Adrenal gland (tissue), 5 donors: ENCODE data around the gene FNBP1.

Source experiments
- POLR2A ChIP-seq, 2 donors: fragments of 450-650 bp; IDR thresholded peaks; one replicate each; pipeline ENCODE4 v1.6.1; 2017; ENCODE audit warnings: antibody characterized with exemption in 2 of 2, mild to moderate bottlenecking in 2 of 2, moderate library complexity in 1 of 2
- TF ChIP-seq, protein P1 (sequence below), 6 experiments: fragments of 450-650 bp in 4 of 6; fragments of 200-600 bp in 2 of 6; sonication (generic) in 1 of 6; IDR thresholded peaks; 1 replicate in 5 of 6; 2 replicates in 1 of 6; pipeline versions ENCODE4 v1.5.1 to v1.8.0; 2016 to 2021; ENCODE audit warnings: antibody characterized with exemption in 6 of 6, mild to moderate bottlenecking in 2 of 6, moderate library complexity in 1 of 6
- donor health status: DM: no; HTN: no; CAD: no.

GRCh38 chr9:129932303-129933151 is 110.5 kb downstream of the FNBP1 start:
- TF ChIP-seq, protein P1, sequence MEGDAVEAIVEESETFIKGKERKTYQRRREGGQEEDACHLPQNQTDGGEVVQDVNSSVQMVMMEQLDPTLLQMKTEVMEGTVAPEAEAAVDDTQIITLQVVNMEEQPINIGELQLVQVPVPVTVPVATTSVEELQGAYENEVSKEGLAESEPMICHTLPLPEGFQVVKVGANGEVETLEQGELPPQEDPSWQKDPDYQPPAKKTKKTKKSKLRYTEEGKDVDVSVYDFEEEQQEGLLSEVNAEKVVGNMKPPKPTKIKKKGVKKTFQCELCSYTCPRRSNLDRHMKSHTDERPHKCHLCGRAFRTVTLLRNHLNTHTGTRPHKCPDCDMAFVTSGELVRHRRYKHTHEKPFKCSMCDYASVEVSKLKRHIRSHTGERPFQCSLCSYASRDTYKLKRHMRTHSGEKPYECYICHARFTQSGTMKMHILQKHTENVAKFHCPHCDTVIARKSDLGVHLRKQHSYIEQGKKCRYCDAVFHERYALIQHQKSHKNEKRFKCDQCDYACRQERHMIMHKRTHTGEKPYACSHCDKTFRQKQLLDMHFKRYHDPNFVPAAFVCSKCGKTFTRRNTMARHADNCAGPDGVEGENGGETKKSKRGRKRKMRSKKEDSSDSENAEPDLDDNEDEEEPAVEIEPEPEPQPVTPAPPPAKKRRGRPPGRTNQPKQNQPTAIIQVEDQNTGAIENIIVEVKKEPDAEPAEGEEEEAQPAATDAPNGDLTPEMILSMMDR (IDR thresholded peaks at IDR 0.05): no peak
- no peak for TF ChIP-seq POLR2A (IDR thresholded peaks at IDR 0.05)
